ENCODE data around the gene MRPS26. TPM values are rescaled to one million over a fixed set of nuclear protein-coding genes. Genes with fewer than 3 reads are reported as not detected.
"Not testable (repeated sequence)": the region's sequence is repeated elsewhere in the genome, so short reads cannot be mapped to it uniquely, and the experiment has no call there.

The MRPS26 gene
- total RNA-seq, 2 experiments from 2014 or later, result 30.6 to 37.2 TPM

DNA sequence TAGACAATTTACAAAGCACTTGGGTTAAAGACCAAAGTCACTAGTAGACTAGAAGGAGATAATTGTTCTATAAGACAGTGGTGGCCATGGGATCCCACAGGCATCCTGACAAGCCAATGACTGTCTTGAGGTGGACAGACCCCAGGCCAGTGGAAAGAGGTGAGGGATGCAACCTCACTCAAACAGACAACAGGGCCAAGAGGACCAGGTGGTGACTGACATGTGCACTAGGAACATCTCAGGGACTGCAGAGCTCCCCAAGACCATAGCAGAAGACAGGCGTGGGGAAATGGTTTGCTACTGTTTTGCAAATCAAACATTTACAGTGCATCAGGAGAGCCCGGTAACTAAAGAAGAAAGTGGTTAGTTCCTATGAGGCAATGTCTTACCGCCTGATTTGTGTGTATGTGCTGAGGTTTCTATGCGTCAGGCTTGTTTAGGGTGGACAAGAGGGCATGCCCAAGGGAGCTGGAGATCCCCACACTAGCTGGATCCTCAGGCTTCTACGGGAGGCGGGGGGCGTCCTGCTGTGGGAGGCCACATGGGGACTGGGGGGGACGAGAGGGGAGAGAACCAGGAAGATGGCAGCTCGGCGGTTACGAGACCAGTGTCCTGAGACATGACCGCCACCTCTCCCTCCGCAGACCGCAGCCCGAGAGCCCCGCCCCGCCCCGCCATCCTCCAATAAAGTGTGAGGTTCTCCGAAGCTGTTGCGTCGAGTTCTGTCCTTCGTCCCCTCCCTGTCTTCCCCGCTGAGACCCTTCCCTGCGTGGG is 623 bp upstream of the MRPS26 start:
- Mint-ChIP-seq H3K27ac (peak overlapping the region; percentile 85), H3K4me3 (peak overlapping the region; percentile 89), H3K9me3 (no peaks in the 10 kb centered on the region), H3K36me3 (ENCODE audit: low read depth) (peaks cover 27% of the 10 kb centered on the region), H3K27me3 (no peaks in the 10 kb centered on the region), H3K4me1 (peaks cover 40% of the 10 kb centered on the region)
- peak; percentile 54 for DNase-seq
- CTCF ChIA-PET, result interaction anchor here (0.7 to 0.8 kb wide), 2 partner anchors 8 to 357 kb away, joined by 5 read pairs; no protein-coding TSS in a partner anchor
- POLR2A ChIA-PET, result no interaction called here

DNA sequence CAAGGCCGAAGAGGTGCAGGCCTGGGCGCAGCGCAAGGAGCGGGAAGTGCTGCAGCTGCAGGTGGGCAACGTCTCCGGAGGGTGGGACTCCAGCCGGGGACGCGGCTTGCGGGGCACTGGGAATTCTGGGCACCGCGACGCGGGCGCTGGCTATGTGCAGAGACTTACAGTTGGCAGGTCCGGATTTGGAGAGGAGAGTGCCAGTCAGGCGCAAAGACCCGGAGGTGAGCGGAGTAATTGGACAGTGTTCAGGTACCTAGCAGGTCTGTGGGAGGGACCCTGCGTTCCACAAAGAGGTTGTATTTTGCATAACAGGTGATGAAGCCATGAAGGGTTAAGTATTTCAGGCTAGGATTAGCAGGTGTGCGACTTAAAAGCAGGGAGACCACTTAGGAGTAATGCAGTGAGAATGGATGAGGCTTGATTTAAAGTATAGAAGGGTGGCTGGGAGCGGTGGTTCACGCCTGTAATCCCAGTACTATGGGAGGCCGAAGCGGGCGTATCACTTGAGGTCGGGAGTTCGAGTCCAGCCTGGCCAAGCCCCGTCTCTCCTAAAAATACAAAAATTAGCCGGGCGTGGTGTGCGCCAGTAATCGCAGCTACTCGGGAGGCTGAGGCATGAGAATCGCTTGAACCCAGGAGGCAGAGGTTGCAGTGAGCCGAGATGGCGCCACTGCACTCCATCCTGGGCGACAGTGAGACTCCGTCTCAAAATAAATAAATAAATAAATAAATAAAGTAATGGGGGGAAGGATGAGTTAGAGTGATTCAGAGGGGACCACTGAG is 1.0 kb downstream of the MRPS26 start:
- peak; percentile 21 for DNase-seq
- Mint-ChIP-seq H3K27ac (peak overlapping the region; percentile 76), H3K4me3 (peak overlapping the region; percentile 89), H3K9me3 (no peaks in the 10 kb centered on the region), H3K36me3 (ENCODE audit: low read depth) (peaks cover 17% of the 10 kb centered on the region), H3K4me1 (peaks cover 40% of the 10 kb centered on the region), H3K27me3 (no peaks in the 10 kb centered on the region)
- ChIA-PET POLR2A (no interaction called here), CTCF (no interaction called here)

DNA sequence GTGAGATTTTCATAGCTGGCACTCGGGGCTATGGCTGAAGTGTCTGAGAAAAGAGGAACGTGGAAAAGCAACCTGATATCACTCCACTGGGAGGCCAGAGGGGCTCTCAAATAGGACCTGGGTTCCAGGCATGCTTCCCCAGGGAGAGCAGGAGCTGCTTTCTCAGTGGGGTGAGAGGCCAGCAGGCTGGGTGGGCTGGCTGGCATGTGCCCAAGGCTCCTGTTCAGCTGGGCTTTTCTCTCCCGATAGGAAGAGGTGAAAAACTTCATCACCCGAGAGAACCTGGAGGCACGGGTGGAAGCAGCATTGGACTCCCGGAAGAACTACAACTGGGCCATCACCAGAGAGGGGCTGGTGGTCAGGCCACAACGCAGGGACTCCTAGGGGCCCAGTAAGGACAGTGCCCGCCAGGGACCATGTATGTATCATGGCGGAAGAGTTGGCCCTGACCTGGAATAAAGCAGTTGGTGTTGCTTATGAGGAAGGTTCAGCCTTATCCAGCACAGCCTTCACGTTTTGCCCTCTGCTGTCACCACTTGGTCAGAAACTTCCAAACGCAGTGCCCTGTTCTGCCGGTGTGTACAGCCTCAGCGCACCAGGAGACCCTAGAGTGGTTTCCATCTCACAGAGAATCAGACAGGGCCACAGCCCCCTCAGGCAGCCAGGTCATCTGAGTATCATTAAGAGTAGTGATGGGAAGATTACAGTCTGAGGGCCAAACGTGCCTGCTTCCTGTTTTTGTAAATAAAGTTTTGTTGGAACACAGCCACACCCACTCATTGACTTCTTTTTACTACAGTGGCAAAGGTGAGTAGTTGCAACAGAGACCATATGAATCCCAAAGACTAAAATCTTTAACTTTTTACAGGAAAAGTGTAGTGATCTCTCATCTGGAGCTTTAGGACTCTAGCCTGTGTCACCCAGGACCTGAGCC is 1.9 kb downstream of the MRPS26 start:
- Mint-ChIP-seq H3K27ac (peak overlapping the region; percentile 69), H3K4me1 (peaks cover 40% of the 10 kb centered on the region), H3K27me3 (no peaks in the 10 kb centered on the region), H3K4me3 (peak overlapping the region; percentile 89), H3K36me3 (ENCODE audit: low read depth) (peaks cover 16% of the 10 kb centered on the region), H3K9me3 (no peaks in the 10 kb centered on the region)
- ChIA-PET CTCF (no interaction called here), POLR2A (interaction anchor here (0.6 kb wide), 1 partner anchor 38 kb away, joined by 3 read pairs; no protein-coding TSS in a partner anchor)
- DNase-seq, result no peak

- CTCF ChIA-PET, result interaction anchor here (1.0 to 1.2 kb wide), 2 partner anchors 13 to 15 kb away, joined by 3 to 4 read pairs; no protein-coding TSS in a partner anchor
- Mint-ChIP-seq H3K27ac (no peak overlapping the region), H3K36me3 (ENCODE audit: low read depth) (peaks cover 16% of the 10 kb centered on the region), H3K4me3 (no peak overlapping the region), H3K9me3 (no peaks in the 10 kb centered on the region), H3K4me1 (peaks cover 35% of the 10 kb centered on the region), H3K27me3 (no peaks in the 10 kb centered on the region)
- DNase-seq, result no peak
- POLR2A ChIA-PET, result no interaction called here
Measured at GRCh38 chr20:3051385-3052019, 5.7 kb downstream of the MRPS26 start.

DNA sequence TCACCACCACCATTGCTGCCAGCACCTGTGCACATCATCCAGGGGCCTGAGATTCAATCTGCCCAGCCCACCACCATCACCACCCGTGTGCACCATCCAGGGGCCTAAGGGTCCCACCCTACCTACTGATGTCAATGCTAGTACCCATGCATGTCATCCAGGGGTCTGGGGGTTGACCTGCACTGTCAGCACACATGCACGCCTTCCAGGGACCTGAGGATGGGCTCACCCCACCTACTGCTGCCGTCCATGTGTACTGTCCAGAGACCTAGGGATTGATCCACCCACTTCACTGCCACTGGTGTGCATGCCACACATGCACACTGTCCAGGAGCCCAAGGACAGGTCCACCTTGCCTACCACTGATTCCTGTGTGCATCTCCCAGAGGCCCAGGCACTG is 13.6 kb downstream of the MRPS26 start:
- no peak for DNase-seq
- POLR2A ChIA-PET, result no interaction called here
- CTCF ChIA-PET, result no interaction called here
- no peak overlapping the region for H3K4me3 Mint-ChIP-seq
- H3K36me3 Mint-ChIP-seq (ENCODE audit: low read depth), result no peaks in the 10 kb centered on the region
- peaks cover 1% of the 10 kb centered on the region for H3K4me1 Mint-ChIP-seq
- H3K27me3 Mint-ChIP-seq, result no peaks in the 10 kb centered on the region
- no peak overlapping the region for H3K27ac Mint-ChIP-seq
- H3K9me3 Mint-ChIP-seq, result no peaks in the 10 kb centered on the region

GRCh38 chr20:3064119-3064518 is 18.3 kb downstream of the MRPS26 start:
- not testable (repeated sequence) for H3K27me3 Mint-ChIP-seq

DNA sequence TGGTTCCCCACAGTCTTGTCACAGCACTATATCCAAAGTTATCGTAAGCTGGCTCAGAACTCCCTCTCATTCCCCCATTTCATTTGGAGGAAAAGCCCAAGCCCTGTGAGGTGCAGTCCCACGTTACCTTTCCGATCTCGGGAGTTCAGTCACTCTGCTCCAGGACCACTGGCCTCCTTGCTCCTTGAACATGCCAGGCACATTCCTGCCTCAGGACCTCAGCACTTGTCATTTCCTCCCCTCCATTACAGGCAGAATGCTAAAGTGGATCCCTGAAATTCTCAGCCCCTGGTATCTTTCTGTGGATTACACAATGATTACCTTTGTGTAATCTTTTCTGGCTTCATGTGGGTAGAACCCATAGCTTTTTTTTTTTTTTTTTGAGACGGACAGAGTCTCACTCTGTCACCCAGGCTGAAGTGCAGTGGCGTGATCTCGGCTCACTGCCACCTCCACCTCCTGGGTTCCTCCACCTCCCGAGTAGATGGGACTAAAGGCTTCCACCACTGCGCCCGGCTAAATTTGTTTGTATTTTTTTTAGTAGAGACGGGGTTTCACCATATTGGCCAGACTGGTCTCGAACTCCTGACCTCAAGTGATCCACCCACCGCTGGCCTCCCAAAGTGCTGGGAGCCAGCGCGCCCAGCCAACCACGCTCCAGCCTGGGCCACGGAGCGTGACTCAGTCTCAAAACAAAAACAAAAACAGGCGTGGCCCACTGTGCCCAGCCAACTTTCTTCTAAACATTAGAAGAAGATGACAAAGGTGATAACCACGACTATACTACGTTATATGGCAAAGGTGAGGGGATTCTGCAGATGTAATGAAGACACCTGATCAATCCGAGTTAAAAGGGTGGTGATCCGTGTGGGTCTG is 21.5 kb downstream of the MRPS26 start:
- POLR2A ChIA-PET, result no interaction called here

More at GRCh38 chr20:3064119-3064518, 18.3 kb downstream of the MRPS26 start:
- H3K36me3 Mint-ChIP-seq (ENCODE audit: low read depth); H3K9me3 Mint-ChIP-seq; POLR2A ChIA-PET; DNase-seq; H3K4me1 Mint-ChIP-seq; H3K27ac Mint-ChIP-seq; H3K4me3 Mint-ChIP-seq: not testable (repeated sequence)
- CTCF ChIA-PET, result interaction anchor here (1.2 kb wide), 2 partner anchors 8 to 13 kb away, joined by 3 to 4 read pairs; no protein-coding TSS in a partner anchor

GRCh38 chr20:3068075-3068474 is 22.2 kb downstream of the MRPS26 start:
- POLR2A ChIA-PET, result no interaction called here
- H3K27ac Mint-ChIP-seq, result no peak overlapping the region
- H3K4me1 Mint-ChIP-seq, result peaks cover 22% of the 10 kb centered on the region

More for the DNA sequence above, 21.5 kb downstream of the MRPS26 start:
- CTCF ChIA-PET, result interaction anchor here (0.7 to 1.5 kb wide), 2 partner anchors 21 to 220 kb away, joined by 3 to 4 read pairs; no protein-coding TSS in a partner anchor
- no peak for DNase-seq
- Mint-ChIP-seq H3K9me3 (no peaks in the 10 kb centered on the region), H3K36me3 (ENCODE audit: low read depth) (no peaks in the 10 kb centered on the region), H3K27ac (no peak overlapping the region), H3K27me3 (peaks cover 4% of the 10 kb centered on the region), H3K4me3 (no peak overlapping the region), H3K4me1 (peaks cover 17% of the 10 kb centered on the region)

GRCh38 chr20:3068986-3069900 is 23.4 kb downstream of the MRPS26 start:
- Mint-ChIP-seq H3K27ac (no peak overlapping the region), H3K27me3 (peaks cover 4% of the 10 kb centered on the region), H3K9me3 (no peaks in the 10 kb centered on the region), H3K36me3 (ENCODE audit: low read depth) (no peaks in the 10 kb centered on the region), H3K4me3 (no peak overlapping the region), H3K4me1 (peaks cover 27% of the 10 kb centered on the region)
- ChIA-PET CTCF (interaction anchor here (1.2 to 1.6 kb wide), 3 partner anchors 16 to 21 kb away, joined by 3 to 9 read pairs (median 3); no protein-coding TSS in a partner anchor), POLR2A (interaction anchor here (0.6 kb wide), 1 partner anchor 132 kb away, joined by 3 read pairs; no protein-coding TSS in a partner anchor)
- DNase-seq, result peak; percentile 41

More at GRCh38 chr20:3068075-3068474, 22.2 kb downstream of the MRPS26 start:
- no peaks in the 10 kb centered on the region for H3K36me3 Mint-ChIP-seq (ENCODE audit: low read depth)
- H3K4me3 Mint-ChIP-seq, result no peak overlapping the region
- CTCF ChIA-PET, result interaction anchor here (1.5 to 1.6 kb wide), 2 partner anchors 15 to 20 kb away, joined by 3 to 9 read pairs; no protein-coding TSS in a partner anchor
- no peak for DNase-seq
- H3K9me3 Mint-ChIP-seq, result no peaks in the 10 kb centered on the region
- H3K27me3 Mint-ChIP-seq, result peaks cover 4% of the 10 kb centered on the region

- Mint-ChIP-seq H3K4me3 (peak overlapping the region; percentile 61), H3K27ac (no peak overlapping the region), H3K4me1 (peaks cover 36% of the 10 kb centered on the region), H3K36me3 (ENCODE audit: low read depth) (no peaks in the 10 kb centered on the region), H3K27me3 (peaks cover 6% of the 10 kb centered on the region), H3K9me3 (no peaks in the 10 kb centered on the region)
- DNase-seq, result no peak
- ChIA-PET POLR2A (interaction anchor here (0.5 kb wide), 1 partner anchor 127 kb away, joined by 5 read pairs; no protein-coding TSS in a partner anchor), CTCF (interaction anchor here (0.7 kb wide), 1 partner anchor 19 kb away, joined by 3 read pairs; no protein-coding TSS in a partner anchor)
Measured at GRCh38 chr20:3070725-3071124, 24.9 kb downstream of the MRPS26 start.
